Adrenal gland (tissue), 12 donors: Measurements from ENCODE around the gene TMEM273. TPM values are rescaled to one million over a fixed set of nuclear protein-coding genes. Genes with fewer than 3 reads are reported as not detected.

ENCODE experiments used
- DNase-seq, 7 donors: peaks; one replicate each; pipeline ENCODE4 v3.0.0-alpha.2; 2019 to 2020
- H3K27ac ChIP-seq, 5 donors: fragments of 200-600 bp; sonication (generic) in 4 of 5; 1 replicate in 3 of 5; 2 replicates in 2 of 5; pipeline versions ENCODE4 v1.5.1 to v1.8.0; 2016 to 2020; ENCODE audit warnings: mild to moderate bottlenecking in 1 of 5
- H3K27me3 ChIP-seq: fragments of 200-600 bp; 2 replicates; pipeline ENCODE4 v1.8.0; 2021
- H3K36me3 ChIP-seq, 2 donors: fragments of 200-600 bp; replicated peaks in 1 of 2; 1 replicate in 1 of 2; 2 replicates in 1 of 2; pipeline versions ENCODE4 v1.5.1 to v1.8.0; 2018 to 2022
- H3K4me1 ChIP-seq, 2 donors: fragments of 200-600 bp; replicated peaks in 1 of 2; 1 replicate in 1 of 2; 2 replicates in 1 of 2; pipeline versions ENCODE4 v1.5.1 to v1.8.0; 2018 to 2021
- H3K4me3 ChIP-seq, 4 donors: fragments of 200-600 bp; sonication (generic) in 3 of 4; one replicate each; pipeline ENCODE4 v1.5.1; 2016 to 2018
- H3K9me3 ChIP-seq, 3 donors: fragments of 200-600 bp; sonication (generic) in 1 of 3; replicated peaks in 1 of 3; 1 replicate in 2 of 3; 2 replicates in 1 of 3; pipeline versions ENCODE4 v1.5.1 to v1.8.0; 2016 to 2021
- POLR2A ChIP-seq, 2 donors: fragments of 450-650 bp; IDR thresholded peaks; one replicate each; pipeline ENCODE4 v1.6.1; 2017; ENCODE audit warnings: antibody characterized with exemption in 2 of 2, mild to moderate bottlenecking in 2 of 2, moderate library complexity in 1 of 2
- WGBS, 4 donors: extraction: QIAGEN DNeasy Blood & Tissue Kit in 2 of 4; methylation state at CpG; one replicate each; pipeline versions ENCODE4 v1.1.5 to v1.1.7; 2013 to 2017; 5-methylcytosine and 5-hydroxymethylcytosine counted together
- intact Hi-C, 2 donors: fragments of 100-400 bp; cut with DNase I; formaldehyde crosslinking; loops; one replicate each; pipeline versions ENCODE4 v1.14.1 to v1.15.0; 2022 to 2023
- polyA plus RNA-seq, 3 donors: library from polyadenylated mRNA; stranded (reverse); fragments of 200-250 nt in 2 of 3; fragments of 350-450 nt in 1 of 3; fragmentation: Illumina TruSeq in 1 of 3; extraction: RNeasy Lipid Tissue Mini Kit (QIAGEN cat#74804) in 1 of 3; gene quantifications; one replicate each; pipeline ENCODE4 v1.2.3, GENCODE V29; 2013 to 2014
- total RNA-seq, 9 donors: library from RNA; depleted of rRNA in 4 of 9; stranded (reverse); fragments of >200 nt in 4 of 9; fragments of 120-200 nt in 1 of 9; fragmentation: NEBNext Ultra II Directional in 1 of 9; extraction: Animal tissue kit (Norgen Biotek cat#: 25700) in 1 of 9; gene quantifications; one replicate each; pipeline versions ENCODE4 v1.1.0 to v1.2.4, GENCODE V29; 2013 to 2023
- TF ChIP-seq, protein P1 (sequence below), 6 experiments: fragments of 450-650 bp in 4 of 6; fragments of 200-600 bp in 2 of 6; sonication (generic) in 1 of 6; IDR thresholded peaks; 1 replicate in 5 of 6; 2 replicates in 1 of 6; pipeline versions ENCODE4 v1.5.1 to v1.8.0; 2016 to 2021; ENCODE audit warnings: antibody characterized with exemption in 6 of 6, mild to moderate bottlenecking in 2 of 6, moderate library complexity in 1 of 6
- donor health status: healthy with polysubstance abuse.
- donor health status: Bipolar disorder and iron deficiency.
- donor health status: DM: yes; HTN: yes; CAD: no.
- donor health status: DM: no; HTN: no; CAD: no.
- donor health status: DM: no; HTN: no; CAD: no.
- donor health status: DM: yes; HTN: yes; CAD: no.

TMEM273 gene
- total and polyA plus RNA-seq, 12 donors = 2.0 to 10.0 (median 5.8) TPM; not detected in 1

DNA sequence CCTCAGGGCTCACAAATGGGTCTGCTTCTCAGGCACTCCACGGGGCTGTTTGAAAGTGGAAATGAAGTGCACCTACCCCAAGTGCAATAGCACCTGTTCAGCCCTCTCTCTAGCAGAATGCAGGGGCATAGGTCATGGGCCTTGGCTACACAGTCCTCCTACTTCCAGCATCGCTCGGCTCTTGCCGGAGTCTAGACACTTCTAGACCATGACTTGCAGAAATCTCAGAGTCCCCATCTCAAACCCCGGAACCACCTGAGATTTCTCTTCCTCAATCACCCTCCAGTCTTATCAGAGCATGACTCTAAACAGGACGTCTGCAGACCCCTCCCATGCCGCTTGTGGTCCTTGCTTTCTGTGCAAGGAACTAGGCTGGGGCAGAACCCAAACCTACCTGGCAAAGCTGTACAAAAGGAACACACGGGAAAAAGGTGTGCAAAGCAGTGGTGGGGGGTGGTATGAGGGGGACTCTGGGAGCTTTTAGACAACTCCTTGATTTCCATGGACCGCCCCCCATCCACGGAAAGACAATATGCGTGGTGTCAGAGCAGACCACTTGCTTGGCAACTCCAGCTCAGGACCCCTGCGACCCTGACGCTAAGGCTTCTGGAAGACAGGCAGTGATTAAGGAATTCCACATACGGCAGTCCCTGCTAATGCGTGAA, 13.8 kb downstream of the TMEM273 start:
- intact Hi-C loops = no loop called here
- no peak for TF ChIP-seq POLR2A (IDR thresholded peaks at IDR 0.05)
- TF ChIP-seq, protein P1, sequence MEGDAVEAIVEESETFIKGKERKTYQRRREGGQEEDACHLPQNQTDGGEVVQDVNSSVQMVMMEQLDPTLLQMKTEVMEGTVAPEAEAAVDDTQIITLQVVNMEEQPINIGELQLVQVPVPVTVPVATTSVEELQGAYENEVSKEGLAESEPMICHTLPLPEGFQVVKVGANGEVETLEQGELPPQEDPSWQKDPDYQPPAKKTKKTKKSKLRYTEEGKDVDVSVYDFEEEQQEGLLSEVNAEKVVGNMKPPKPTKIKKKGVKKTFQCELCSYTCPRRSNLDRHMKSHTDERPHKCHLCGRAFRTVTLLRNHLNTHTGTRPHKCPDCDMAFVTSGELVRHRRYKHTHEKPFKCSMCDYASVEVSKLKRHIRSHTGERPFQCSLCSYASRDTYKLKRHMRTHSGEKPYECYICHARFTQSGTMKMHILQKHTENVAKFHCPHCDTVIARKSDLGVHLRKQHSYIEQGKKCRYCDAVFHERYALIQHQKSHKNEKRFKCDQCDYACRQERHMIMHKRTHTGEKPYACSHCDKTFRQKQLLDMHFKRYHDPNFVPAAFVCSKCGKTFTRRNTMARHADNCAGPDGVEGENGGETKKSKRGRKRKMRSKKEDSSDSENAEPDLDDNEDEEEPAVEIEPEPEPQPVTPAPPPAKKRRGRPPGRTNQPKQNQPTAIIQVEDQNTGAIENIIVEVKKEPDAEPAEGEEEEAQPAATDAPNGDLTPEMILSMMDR (IDR thresholded peaks at IDR 0.05) = no peak
- DNase-seq = peak in 1 of 7 donors; percentile 21
- Histone ChIP-seq H3K27me3 (no peaks in the 10 kb centered on the region), H3K4me1 (peaks cover 10 to 11% of the 10 kb centered on the region in 2 donors), H3K27ac (no peak overlapping the region), H3K4me3 (no peak overlapping the region), H3K36me3 (no peaks in the 10 kb centered on the region), H3K9me3 (no peaks in the 10 kb centered on the region)
- WGBS, 4 donors = 81 to 83% (median 82%) methylated on average over 14 to 15 of the region's 15 CpGs

DNA sequence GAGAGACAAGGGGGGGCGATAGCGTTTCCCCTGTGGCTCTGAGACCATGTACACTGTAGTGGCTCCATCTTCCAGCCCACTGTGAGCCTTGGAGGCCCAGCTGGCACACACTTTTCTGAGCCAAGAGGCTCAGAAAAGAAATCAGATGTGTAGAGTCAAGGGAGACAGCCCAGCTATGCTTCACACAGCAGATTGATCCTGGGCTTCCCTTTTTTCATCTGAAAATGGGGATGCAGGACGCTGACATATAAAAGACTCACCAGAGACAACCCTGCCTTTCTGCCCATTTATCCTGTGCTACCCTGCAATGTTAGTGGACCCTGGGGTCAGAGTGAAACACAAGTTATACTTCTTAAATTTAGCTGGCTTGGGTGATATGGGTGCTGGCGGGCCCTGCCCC, 14.3 kb downstream of the TMEM273 start:
- TF ChIP-seq POLR2A (IDR thresholded peaks at IDR 0.05) = no peak
- TF ChIP-seq, protein P1 (IDR thresholded peaks at IDR 0.05) = no peak
- no peaks in the 10 kb centered on the region for H3K27me3 ChIP-seq
- peaks cover 10 to 11% of the 10 kb centered on the region in 2 donors for H3K4me1 ChIP-seq
- H3K27ac ChIP-seq = no peak overlapping the region
- no peaks in the 10 kb centered on the region for H3K36me3 ChIP-seq
- no peaks in the 10 kb centered on the region for H3K9me3 ChIP-seq
- intact Hi-C loops = no loop called here
- WGBS, 4 donors = 73 to 89% (median 82%) methylated on average over 4 of the region's 4 CpGs
- no peak overlapping the region for H3K4me3 ChIP-seq
- peak in 1 of 7 donors; percentile 36 for DNase-seq

DNA sequence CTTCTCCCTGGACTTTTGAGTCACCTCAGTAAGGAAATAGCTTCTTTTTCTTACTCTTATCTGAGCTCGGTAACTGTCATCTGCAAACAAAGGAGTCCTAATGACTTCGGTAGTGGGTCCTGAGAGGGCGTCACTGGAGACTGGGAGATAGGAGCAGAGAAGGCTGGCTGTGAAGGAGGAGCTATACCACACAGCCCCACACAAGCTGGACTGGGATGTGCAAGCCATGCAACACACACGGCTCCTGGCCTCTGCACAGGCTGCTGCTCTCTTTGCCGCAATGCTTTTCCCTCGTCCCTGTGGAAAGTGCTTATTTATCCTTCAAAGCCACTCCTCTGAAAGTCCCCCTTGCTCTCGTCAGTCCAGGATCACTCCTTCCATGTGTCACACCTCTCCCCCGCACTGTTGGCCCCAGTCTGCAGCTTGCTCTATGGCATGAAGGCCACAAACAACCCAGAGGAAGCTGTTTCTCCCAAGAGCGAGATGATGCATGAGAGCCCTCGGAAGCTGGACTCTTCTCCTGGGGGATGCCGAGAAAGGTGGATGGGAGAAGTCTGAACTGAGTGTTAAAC, 14.9 kb downstream of the TMEM273 start:
- intact Hi-C loops = no loop called here
- 94 to 98% (median 95%) methylated on average over 11 of the region's 11 CpGs for WGBS, 4 donors

DNA sequence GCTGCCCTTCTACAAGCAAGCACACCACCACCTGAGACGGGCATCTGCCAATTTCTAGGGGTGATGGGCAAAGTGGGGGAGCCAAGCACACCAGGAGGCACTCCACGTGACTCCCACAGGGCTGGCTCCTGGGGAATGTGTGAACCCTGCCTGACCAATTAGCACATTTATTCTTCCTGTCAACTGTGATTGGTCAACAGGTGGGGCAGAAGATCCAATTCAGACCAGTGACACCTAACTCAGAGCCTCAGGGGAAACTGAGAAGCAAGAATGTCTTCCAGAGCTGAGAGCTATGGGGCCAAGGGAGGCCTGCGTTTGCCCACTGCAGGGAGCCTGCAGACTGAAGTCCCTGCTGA, 15.4 kb downstream of the TMEM273 start:
- TF ChIP-seq POLR2A (IDR thresholded peaks at IDR 0.05) = no peak
- TF ChIP-seq, protein P1 (IDR thresholded peaks at IDR 0.05) = no peak
- H3K4me1 ChIP-seq = peaks cover 9 to 11% of the 10 kb centered on the region in 2 donors
- no peaks in the 10 kb centered on the region for H3K36me3 ChIP-seq
- H3K27me3 ChIP-seq = no peaks in the 10 kb centered on the region
- intact Hi-C loops = no loop called here
- 78 to 90% (median 84%) methylated on average over 2 to 3 of the region's 3 CpGs for WGBS, 4 donors
- no peak overlapping the region for H3K4me3 ChIP-seq
- H3K27ac ChIP-seq = no peak overlapping the region
- no peak for DNase-seq
- no peaks in the 10 kb centered on the region for H3K9me3 ChIP-seq

More for the DNA sequence above, 14.9 kb downstream of the TMEM273 start:
- no peaks in the 10 kb centered on the region for H3K9me3 ChIP-seq
- H3K36me3 ChIP-seq = no peaks in the 10 kb centered on the region
- no peak overlapping the region for H3K4me3 ChIP-seq
- H3K27ac ChIP-seq = no peak overlapping the region
- no peak for TF ChIP-seq POLR2A (IDR thresholded peaks at IDR 0.05)
- TF ChIP-seq, protein P1 (IDR thresholded peaks at IDR 0.05) = no peak
- DNase-seq = peak in 1 of 7 donors; percentile 11
- no peaks in the 10 kb centered on the region for H3K27me3 ChIP-seq
- peaks cover 10 to 11% of the 10 kb centered on the region in 2 donors for H3K4me1 ChIP-seq
